GM12801 (cell line): ENCODE results near the gene SHLD1.

Experiments used
- TF ChIP-seq, protein P1 (sequence below): IDR thresholded peaks from one replicate; pipeline ENCODE4 v1.5.1; 2011; ENCODE audit warnings: control low read depth; ENCODE audit not compliant: insufficient read length; ENCODE audit errors: extremely low read depth

Gene SHLD1

DNA sequence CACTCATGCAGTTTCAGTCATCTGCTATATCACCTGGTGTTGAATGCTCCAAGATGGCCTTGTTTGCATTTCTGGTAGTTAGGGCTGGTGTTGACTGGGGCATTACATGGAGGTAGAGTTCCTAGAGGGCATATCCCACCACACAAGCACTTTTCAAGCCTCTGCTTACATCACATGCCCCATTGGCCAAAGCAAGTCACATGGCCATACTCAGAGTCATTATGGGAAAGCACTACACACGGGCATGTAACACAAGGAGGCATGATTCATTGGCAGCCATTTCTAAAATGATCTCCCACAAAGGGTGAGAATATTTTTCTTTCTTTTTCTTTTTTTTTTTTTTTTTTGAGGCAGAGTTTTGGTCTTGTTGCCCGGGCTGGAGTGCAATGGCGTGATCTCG is 126.9 kb downstream of the SHLD1 start:
- TF ChIP-seq, protein P1, sequence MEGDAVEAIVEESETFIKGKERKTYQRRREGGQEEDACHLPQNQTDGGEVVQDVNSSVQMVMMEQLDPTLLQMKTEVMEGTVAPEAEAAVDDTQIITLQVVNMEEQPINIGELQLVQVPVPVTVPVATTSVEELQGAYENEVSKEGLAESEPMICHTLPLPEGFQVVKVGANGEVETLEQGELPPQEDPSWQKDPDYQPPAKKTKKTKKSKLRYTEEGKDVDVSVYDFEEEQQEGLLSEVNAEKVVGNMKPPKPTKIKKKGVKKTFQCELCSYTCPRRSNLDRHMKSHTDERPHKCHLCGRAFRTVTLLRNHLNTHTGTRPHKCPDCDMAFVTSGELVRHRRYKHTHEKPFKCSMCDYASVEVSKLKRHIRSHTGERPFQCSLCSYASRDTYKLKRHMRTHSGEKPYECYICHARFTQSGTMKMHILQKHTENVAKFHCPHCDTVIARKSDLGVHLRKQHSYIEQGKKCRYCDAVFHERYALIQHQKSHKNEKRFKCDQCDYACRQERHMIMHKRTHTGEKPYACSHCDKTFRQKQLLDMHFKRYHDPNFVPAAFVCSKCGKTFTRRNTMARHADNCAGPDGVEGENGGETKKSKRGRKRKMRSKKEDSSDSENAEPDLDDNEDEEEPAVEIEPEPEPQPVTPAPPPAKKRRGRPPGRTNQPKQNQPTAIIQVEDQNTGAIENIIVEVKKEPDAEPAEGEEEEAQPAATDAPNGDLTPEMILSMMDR, result no peak

DNA sequence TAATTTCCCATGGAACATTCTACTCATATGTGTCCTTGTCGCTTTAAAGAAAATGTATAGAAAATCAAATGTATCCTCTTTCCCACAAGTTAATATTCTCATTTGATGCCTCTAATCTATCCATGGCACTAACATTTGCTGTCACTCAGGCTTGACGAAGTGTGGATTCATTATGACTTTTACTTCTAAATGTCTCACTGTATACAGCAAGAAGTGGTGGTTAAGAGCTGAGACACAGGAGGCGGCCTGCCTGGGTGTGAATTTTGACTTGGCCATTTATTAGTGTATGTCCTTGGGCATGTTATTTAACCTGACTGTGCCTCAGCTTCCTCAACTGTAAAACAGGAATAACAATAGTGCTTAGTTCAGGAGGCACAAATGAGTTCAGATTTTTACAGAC is 130.1 kb downstream of the SHLD1 start:
- TF ChIP-seq, protein P1, result no peak

DNA sequence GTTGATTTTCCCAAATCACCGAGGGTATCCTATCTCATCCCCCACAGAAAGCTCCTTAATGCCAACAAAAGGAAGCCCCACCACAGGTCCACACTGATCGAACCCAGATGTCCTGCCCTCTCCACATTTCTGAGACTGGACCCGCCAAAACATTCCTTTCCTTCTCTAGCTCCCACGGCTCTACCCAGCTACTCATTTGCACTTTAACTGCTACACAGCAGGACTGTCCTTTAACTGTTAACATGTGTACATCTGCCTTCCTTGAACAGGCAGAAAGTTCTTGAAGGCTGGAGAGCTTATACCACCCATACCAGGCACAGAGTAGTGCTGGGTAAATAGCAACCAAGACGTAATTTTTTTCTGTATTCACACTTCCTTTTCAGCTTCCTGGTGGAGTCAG is 131.5 kb downstream of the SHLD1 start:
- TF ChIP-seq, protein P1, result no peak

DNA sequence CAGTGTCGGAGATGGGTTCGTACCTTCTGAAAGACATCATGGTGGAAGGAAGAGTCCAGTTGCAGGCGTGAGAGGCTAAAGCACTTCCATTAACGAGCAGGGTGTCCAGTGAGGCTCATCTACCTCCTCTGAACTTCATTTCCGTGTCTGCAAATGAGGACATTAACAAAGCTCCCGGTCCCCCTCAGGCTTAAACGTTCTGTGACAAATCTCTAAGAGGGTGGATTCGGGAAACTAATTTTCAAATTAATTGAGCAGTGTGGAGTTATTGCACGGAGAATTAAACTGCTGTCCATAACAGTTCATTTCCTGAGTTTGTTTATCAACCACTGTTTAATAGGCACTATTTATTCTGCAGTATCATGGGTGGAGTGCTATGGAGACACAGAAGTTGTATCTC is 132.0 kb downstream of the SHLD1 start:
- TF ChIP-seq, protein P1, result no peak

DNA sequence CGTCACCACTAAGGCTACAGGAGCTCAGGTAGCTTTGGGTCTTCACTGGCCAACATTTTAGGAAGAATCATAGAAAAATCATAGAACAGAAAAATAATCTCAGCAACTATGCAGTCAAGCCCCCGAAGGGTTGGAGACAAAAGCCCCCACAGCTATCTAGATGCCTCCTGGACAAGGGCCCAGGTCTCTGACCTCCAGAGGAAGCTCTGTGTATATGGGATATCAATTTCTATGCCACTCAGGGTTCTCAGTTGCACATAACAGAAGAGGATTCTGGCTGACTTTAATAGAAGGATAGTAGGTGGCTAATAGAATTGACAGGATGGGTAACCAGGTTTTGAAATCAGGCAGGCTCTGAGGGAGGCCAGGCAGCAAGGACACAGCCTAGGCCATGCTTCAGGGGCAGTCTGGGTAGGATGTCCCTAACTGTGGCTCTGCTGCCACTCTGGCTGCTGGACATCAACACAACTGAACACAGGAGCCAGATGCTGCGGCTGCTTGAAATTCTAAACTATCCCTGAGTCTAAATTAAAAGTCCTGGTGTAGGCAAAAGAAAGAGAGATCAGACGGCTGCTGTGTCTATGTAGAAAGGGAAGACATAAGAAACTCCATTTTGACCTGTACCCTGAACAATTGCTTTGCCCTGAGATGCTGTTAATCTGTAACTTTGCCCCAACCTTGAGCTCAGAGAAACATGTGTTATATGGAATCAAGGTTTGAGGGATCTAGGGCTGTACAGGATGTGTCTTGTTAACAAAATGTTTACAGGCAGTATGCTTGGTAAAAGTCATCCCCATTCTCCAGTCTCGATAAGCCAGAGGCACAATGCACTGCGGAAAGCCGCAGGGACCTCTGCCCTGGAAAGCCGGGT is 134.5 kb downstream of the SHLD1 start:
- TF ChIP-seq, protein P1, result no peak

DNA sequence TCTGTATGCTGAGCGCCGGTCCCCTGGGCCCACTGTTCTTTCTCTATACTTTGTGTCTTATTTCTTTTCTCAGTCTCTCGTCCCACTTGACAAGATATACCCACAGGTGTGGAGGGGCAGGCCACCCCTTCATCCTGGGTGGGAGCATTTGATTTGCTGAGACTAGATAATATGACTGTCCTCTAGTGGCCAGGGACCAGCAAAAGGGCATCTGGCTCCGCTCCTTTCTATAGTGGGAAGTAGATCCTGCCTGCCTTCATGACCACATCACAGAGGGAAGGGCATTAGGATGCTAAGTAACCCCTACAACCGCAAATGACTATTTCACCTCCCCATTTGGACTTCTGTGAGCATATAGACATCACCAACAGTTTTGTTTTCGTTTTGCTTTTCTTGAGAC is 135.7 kb downstream of the SHLD1 start:
- TF ChIP-seq, protein P1, result no peak

DNA sequence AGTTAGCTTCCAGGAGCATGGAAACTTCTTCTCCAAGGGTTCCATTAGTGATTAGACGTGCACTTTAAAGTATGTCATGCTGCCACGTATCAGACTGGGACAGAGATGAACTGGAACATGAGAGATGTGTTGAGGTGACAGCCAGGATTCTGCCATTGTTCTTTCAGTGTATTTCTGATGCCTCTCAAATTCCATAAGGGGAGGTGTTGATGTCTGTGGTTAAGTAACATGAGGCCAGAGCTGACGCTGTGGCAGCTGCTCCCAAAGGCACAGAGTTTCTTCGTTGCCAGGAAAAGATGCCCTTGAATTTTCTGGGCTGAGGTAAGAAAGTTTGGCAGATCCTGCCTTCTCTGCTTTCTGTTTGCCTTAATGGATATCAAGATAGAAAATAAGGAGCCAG is 136.6 kb downstream of the SHLD1 start:
- TF ChIP-seq, protein P1, result no peak
